Stimulated activated CD4-positive, alpha-beta T cell treated with anti-CD3 and anti-CD28 coated beads, Interleukin-2, amount 100 ng/mL, for 4 hours (primary cell): ENCODE data around the gene TPBGL.

Experiments
- DNase-seq: peaks from one replicate; pipeline ENCODE4 v3.0.0-alpha.2; 2020; ENCODE audit warnings: low read depth

Gene TPBGL

GRCh38 chr11:75240311-75241035 lies at the start of gene TPBGL:
TPBGL (plus strand) TSS chr11:75240774; CDS start chr11:75241050, 276 bp downstream.
- peak; percentile 49 for DNase-seq

GRCh38 chr11:75191330-75191717 lies 49.2 kb upstream of the TPBGL start:
- DNase-seq: no peak

GRCh38 chr11:75193271-75193670 lies 47.3 kb upstream of the TPBGL start:
- no peak for DNase-seq

- DNase-seq: no peak
These were observed 46.9 kb upstream of the TPBGL start for GRCh38 chr11:75193711-75194110.

GRCh38 chr11:75194147-75194546 lies 46.4 kb upstream of the TPBGL start:
- DNase-seq: no peak

- no peak for DNase-seq
These were observed 45.2 kb upstream of the TPBGL start for GRCh38 chr11:75195167-75195962.

GRCh38 chr11:75196426-75196825 lies 44.1 kb upstream of the TPBGL start:
- no peak for DNase-seq

- no peak for DNase-seq
These were observed 42.9 kb upstream of the TPBGL start for GRCh38 chr11:75197512-75198277.

GRCh38 chr11:75198278-75198973 lies 42.1 kb upstream of the TPBGL start:
- DNase-seq: no peak

GRCh38 chr11:75199412-75199955 lies 41.1 kb upstream of the TPBGL start:
- no peak for DNase-seq

GRCh38 chr11:75200051-75200450 lies 40.5 kb upstream of the TPBGL start:
- no peak for DNase-seq

GRCh38 chr11:75200531-75200930 lies 40.0 kb upstream of the TPBGL start:
- DNase-seq: no peak

- no peak for DNase-seq
These were observed 38.8 kb upstream of the TPBGL start for GRCh38 chr11:75201771-75202170.

GRCh38 chr11:75202195-75202594 lies 38.4 kb upstream of the TPBGL start:
- DNase-seq: no peak

- DNase-seq: no peak
These were observed 37.4 kb upstream of the TPBGL start for GRCh38 chr11:75203138-75203537.

GRCh38 chr11:75203641-75204011 lies 36.9 kb upstream of the TPBGL start:
- DNase-seq: no peak

- no peak for DNase-seq
These were observed 36.4 kb upstream of the TPBGL start for GRCh38 chr11:75204012-75204674.

GRCh38 chr11:75204685-75205563 lies 35.6 kb upstream of the TPBGL start:
- DNase-seq: peak; percentile 64

GRCh38 chr11:75205564-75206020 lies 35.0 kb upstream of the TPBGL start:
- no peak for DNase-seq

- no peak for DNase-seq
These were observed 32.1 kb upstream of the TPBGL start for GRCh38 chr11:75208446-75208845.
